Measurements from ENCODE around the gene CDK2AP2.

DNA sequence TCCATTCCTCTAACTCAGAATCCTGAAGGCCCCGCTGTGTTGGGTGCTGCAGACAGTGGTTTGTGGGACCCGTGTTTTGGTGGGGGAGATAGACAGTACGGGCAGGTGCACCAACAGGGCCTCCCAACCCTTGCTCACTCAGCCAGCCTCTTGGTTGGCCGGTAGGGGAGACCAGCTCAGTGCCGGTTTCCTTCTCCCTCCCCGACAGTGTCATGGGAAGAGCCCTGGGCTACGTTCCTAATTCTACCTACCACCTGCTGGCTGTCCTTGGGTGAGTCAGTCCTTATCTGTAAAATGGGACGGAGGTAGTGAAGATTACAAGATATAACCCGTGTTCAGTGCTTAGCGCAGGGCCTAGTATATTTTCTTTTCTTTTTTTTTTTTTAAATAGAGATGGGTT lies 44.8 kb downstream of the CDK2AP2 start:
- TF ChIP-seq, protein P1, sequence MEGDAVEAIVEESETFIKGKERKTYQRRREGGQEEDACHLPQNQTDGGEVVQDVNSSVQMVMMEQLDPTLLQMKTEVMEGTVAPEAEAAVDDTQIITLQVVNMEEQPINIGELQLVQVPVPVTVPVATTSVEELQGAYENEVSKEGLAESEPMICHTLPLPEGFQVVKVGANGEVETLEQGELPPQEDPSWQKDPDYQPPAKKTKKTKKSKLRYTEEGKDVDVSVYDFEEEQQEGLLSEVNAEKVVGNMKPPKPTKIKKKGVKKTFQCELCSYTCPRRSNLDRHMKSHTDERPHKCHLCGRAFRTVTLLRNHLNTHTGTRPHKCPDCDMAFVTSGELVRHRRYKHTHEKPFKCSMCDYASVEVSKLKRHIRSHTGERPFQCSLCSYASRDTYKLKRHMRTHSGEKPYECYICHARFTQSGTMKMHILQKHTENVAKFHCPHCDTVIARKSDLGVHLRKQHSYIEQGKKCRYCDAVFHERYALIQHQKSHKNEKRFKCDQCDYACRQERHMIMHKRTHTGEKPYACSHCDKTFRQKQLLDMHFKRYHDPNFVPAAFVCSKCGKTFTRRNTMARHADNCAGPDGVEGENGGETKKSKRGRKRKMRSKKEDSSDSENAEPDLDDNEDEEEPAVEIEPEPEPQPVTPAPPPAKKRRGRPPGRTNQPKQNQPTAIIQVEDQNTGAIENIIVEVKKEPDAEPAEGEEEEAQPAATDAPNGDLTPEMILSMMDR (conservative IDR thresholded peaks at IDR 0.05; ENCODE audit: low read length), result no peak
- TF ChIP-seq EZH2phosphoT487 (IDR thresholded peaks at IDR 0.05; ENCODE audit: borderline replicate concordance), result no peak

Measured in Loucy (cell line).